ACC112 (cell line): ENCODE data around the gene ELAC2.
A peak's percentile ranks its signal among the peaks of the same experiment; 100 is the strongest.

Experiments
- H2AFZ ChIP-seq: fragments of 200-600 bp; sonication (generic); one replicate; pipeline ENCODE4 v1.6.0; 2017; ENCODE audit warnings: antibody characterized with exemption, low read length; ENCODE audit not compliant: unreplicated experiment
- H3K27ac ChIP-seq: fragments of 200-600 bp; sonication (generic); 2 replicates; pipeline ENCODE4 v1.5.1; 2014; ENCODE audit warnings: low read depth, mild to moderate bottlenecking, antibody characterized with exemption, low read length, moderate library complexity
- H3K27me3 ChIP-seq: fragments of 200-600 bp; sonication (generic); 2 replicates; pipeline ENCODE4 v1.6.1; 2014; ENCODE audit warnings: mild to moderate bottlenecking, antibody characterized with exemption, low read length, moderate library complexity, mixed read lengths; ENCODE audit not compliant: insufficient read depth
- H3K36me3 ChIP-seq: fragments of 200-600 bp; sonication (generic); 2 replicates; pipeline ENCODE4 v1.6.1; 2016; ENCODE audit warnings: mild to moderate bottlenecking, antibody characterized with exemption, low read length, moderate library complexity, mixed read lengths; ENCODE audit not compliant: insufficient read depth
- H3K4me1 ChIP-seq: fragments of 200-600 bp; sonication (generic); one replicate; pipeline ENCODE4 v1.6.1; 2016; ENCODE audit warnings: low read length, mixed read lengths; ENCODE audit not compliant: insufficient read depth, unreplicated experiment, control insufficient read depth
- H3K4me3 ChIP-seq: fragments of 200-600 bp; sonication (generic); 2 replicates; pipeline ENCODE4 v1.5.1; 2014; ENCODE audit warnings: mild to moderate bottlenecking, low read depth, low read length
- H3K79me2 ChIP-seq: fragments of 200-600 bp; sonication (generic); one replicate; pipeline ENCODE4 v1.6.0; 2016; ENCODE audit warnings: low read length; ENCODE audit not compliant: control insufficient read depth, unreplicated experiment, insufficient read depth

Gene ELAC2

GRCh38 chr17:12992676-12993075 is 25.2 kb downstream of the ELAC2 start:
- Histone ChIP-seq H3K4me1 (no peaks in the 10 kb centered on the region), H3K79me2 (no peaks in the 10 kb centered on the region), H3K27me3 (no peaks in the 10 kb centered on the region), H3K4me3 (no peak overlapping the region), H3K36me3 (peaks cover 34% of the 10 kb centered on the region; the same call in 1 of the 2 replicates), H2AFZ (no peak overlapping the region), H3K27ac (no peak overlapping the region)

GRCh38 chr17:12990926-12991325 is 26.9 kb downstream of the ELAC2 start:
- Histone ChIP-seq H3K27ac (no peak overlapping the region), H3K36me3 (peaks cover 28% of the 10 kb centered on the region; the same call in 1 of the 2 replicates)

GRCh38 chr17:12990041-12990808 is 27.6 kb downstream of the ELAC2 start:
- Histone ChIP-seq H3K36me3 (peaks cover 25% of the 10 kb centered on the region; the same call in 1 of the 2 replicates), H2AFZ (no peak overlapping the region), H3K79me2 (no peaks in the 10 kb centered on the region), H3K27ac (no peak overlapping the region), H3K27me3 (no peaks in the 10 kb centered on the region), H3K4me3 (no peak overlapping the region), H3K4me1 (peaks cover 10% of the 10 kb centered on the region)

More at GRCh38 chr17:12990926-12991325, 26.9 kb downstream of the ELAC2 start:
- no peaks in the 10 kb centered on the region for H3K27me3 ChIP-seq
- H3K4me1 ChIP-seq, result peaks cover 3% of the 10 kb centered on the region
- H3K4me3 ChIP-seq, result no peak overlapping the region
- no peak overlapping the region for H2AFZ ChIP-seq
- no peaks in the 10 kb centered on the region for H3K79me2 ChIP-seq

GRCh38 chr17:12987120-12987519 is 30.7 kb downstream of the ELAC2 start:
- Histone ChIP-seq H3K27ac (no peak overlapping the region), H2AFZ (no peak overlapping the region), H3K36me3 (peaks cover 15% of the 10 kb centered on the region; the same call in 1 of the 2 replicates), H3K4me3 (no peak overlapping the region), H3K4me1 (peaks cover 24% of the 10 kb centered on the region), H3K79me2 (no peaks in the 10 kb centered on the region), H3K27me3 (no peaks in the 10 kb centered on the region)

- H3K36me3 ChIP-seq, result peaks cover 9% of the 10 kb centered on the region; the same call in 1 of the 2 replicates
Measured at GRCh38 chr17:12985431-12986293, 32.2 kb downstream of the ELAC2 start.

GRCh38 chr17:12983991-12984884 is 33.6 kb downstream of the ELAC2 start:
- no peaks in the 10 kb centered on the region for H3K27me3 ChIP-seq
- peak overlapping the region; percentile 88 for H3K27ac ChIP-seq
- no peaks in the 10 kb centered on the region for H3K36me3 ChIP-seq
- H3K4me1 ChIP-seq, result peaks cover 24% of the 10 kb centered on the region
- peak overlapping the region; percentile 96 for H2AFZ ChIP-seq
- no peaks in the 10 kb centered on the region for H3K79me2 ChIP-seq
- H3K4me3 ChIP-seq, result peak overlapping the region; percentile 68

More at GRCh38 chr17:12985431-12986293, 32.2 kb downstream of the ELAC2 start:
- Histone ChIP-seq H3K79me2 (no peaks in the 10 kb centered on the region), H3K27ac (peak overlapping the region; percentile 88), H3K27me3 (no peaks in the 10 kb centered on the region), H2AFZ (peak overlapping the region; percentile 96), H3K4me3 (no peak overlapping the region), H3K4me1 (peaks cover 24% of the 10 kb centered on the region)

GRCh38 chr17:12982224-12982623 is 35.6 kb downstream of the ELAC2 start:
- no peak overlapping the region for H3K4me3 ChIP-seq
- no peaks in the 10 kb centered on the region for H3K79me2 ChIP-seq
- H3K27ac ChIP-seq, result no peak overlapping the region
- H2AFZ ChIP-seq, result no peak overlapping the region
- no peaks in the 10 kb centered on the region for H3K27me3 ChIP-seq
- H3K36me3 ChIP-seq, result no peaks in the 10 kb centered on the region
- peaks cover 24% of the 10 kb centered on the region for H3K4me1 ChIP-seq

GRCh38 chr17:12979826-12980500 is 37.9 kb downstream of the ELAC2 start:
- Histone ChIP-seq H3K27me3 (no peaks in the 10 kb centered on the region), H3K4me1 (peaks cover 11% of the 10 kb centered on the region), H2AFZ (no peak overlapping the region), H3K27ac (no peak overlapping the region), H3K79me2 (no peaks in the 10 kb centered on the region), H3K36me3 (no peaks in the 10 kb centered on the region), H3K4me3 (no peak overlapping the region)

GRCh38 chr17:12979246-12979645 is 38.6 kb downstream of the ELAC2 start:
- Histone ChIP-seq H3K27me3 (no peaks in the 10 kb centered on the region), H3K4me3 (no peak overlapping the region), H3K4me1 (peaks cover 6% of the 10 kb centered on the region), H3K27ac (no peak overlapping the region), H2AFZ (no peak overlapping the region), H3K36me3 (no peaks in the 10 kb centered on the region), H3K79me2 (no peaks in the 10 kb centered on the region)
